ENCODE data around the gene EXD2.

EXD2 gene

DNA sequence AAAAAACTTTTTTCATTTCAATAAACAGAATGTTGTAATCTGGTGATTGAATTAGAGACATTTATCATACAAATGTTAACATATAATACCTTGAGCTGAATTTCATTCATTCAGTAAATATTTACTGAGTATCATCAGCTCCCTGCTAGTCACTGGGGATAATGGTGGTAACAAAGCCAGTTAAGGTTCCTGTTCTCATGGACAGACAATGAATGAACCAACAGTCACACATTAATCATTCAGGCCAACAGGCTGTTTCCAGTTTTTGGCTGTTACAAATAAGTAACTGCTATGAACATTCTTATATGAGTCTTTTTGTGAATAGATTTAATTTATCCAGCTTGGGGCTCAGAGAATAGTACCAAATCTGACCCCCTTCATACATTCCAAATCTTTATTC is 13.5 kb downstream of the EXD2 start:
- no peak for TF ChIP-seq SPI1 (IDR thresholded peaks at IDR 0.05; ENCODE audit: borderline replicate concordance, low read depth)
- TF ChIP-seq, protein P1, sequence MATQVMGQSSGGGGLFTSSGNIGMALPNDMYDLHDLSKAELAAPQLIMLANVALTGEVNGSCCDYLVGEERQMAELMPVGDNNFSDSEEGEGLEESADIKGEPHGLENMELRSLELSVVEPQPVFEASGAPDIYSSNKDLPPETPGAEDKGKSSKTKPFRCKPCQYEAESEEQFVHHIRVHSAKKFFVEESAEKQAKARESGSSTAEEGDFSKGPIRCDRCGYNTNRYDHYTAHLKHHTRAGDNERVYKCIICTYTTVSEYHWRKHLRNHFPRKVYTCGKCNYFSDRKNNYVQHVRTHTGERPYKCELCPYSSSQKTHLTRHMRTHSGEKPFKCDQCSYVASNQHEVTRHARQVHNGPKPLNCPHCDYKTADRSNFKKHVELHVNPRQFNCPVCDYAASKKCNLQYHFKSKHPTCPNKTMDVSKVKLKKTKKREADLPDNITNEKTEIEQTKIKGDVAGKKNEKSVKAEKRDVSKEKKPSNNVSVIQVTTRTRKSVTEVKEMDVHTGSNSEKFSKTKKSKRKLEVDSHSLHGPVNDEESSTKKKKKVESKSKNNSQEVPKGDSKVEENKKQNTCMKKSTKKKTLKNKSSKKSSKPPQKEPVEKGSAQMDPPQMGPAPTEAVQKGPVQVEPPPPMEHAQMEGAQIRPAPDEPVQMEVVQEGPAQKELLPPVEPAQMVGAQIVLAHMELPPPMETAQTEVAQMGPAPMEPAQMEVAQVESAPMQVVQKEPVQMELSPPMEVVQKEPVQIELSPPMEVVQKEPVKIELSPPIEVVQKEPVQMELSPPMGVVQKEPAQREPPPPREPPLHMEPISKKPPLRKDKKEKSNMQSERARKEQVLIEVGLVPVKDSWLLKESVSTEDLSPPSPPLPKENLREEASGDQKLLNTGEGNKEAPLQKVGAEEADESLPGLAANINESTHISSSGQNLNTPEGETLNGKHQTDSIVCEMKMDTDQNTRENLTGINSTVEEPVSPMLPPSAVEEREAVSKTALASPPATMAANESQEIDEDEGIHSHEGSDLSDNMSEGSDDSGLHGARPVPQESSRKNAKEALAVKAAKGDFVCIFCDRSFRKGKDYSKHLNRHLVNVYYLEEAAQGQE (IDR thresholded peaks at IDR 0.05; ENCODE audit: insufficient replicate concordance, low read depth) = no peak
- TF ChIP-seq GABPA (IDR thresholded peaks at IDR 0.05; ENCODE audit: low read depth) = no peak
- TF ChIP-seq, protein P2, sequence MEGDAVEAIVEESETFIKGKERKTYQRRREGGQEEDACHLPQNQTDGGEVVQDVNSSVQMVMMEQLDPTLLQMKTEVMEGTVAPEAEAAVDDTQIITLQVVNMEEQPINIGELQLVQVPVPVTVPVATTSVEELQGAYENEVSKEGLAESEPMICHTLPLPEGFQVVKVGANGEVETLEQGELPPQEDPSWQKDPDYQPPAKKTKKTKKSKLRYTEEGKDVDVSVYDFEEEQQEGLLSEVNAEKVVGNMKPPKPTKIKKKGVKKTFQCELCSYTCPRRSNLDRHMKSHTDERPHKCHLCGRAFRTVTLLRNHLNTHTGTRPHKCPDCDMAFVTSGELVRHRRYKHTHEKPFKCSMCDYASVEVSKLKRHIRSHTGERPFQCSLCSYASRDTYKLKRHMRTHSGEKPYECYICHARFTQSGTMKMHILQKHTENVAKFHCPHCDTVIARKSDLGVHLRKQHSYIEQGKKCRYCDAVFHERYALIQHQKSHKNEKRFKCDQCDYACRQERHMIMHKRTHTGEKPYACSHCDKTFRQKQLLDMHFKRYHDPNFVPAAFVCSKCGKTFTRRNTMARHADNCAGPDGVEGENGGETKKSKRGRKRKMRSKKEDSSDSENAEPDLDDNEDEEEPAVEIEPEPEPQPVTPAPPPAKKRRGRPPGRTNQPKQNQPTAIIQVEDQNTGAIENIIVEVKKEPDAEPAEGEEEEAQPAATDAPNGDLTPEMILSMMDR (IDR thresholded peaks at IDR 0.05; ENCODE audit: insufficient read depth, low read length) = no peak
- TF ChIP-seq POLR2AphosphoS5 (IDR thresholded peaks at IDR 0.05; ENCODE audit: low read depth) = no peak
- Histone ChIP-seq H3K4me3 (replicated peaks; ENCODE audit: insufficient read depth, low read length) (no peak overlapping the region), H3K27ac (replicated peaks) (no peak overlapping the region), H3K27me3 (ENCODE audit: insufficient read depth, poor library complexity, severe bottlenecking) (no peaks in the 10 kb centered on the region)
- DNase-seq (ENCODE audit: low read depth in 1 of 2, low spot score in 1 of 2) = no peak

DNA sequence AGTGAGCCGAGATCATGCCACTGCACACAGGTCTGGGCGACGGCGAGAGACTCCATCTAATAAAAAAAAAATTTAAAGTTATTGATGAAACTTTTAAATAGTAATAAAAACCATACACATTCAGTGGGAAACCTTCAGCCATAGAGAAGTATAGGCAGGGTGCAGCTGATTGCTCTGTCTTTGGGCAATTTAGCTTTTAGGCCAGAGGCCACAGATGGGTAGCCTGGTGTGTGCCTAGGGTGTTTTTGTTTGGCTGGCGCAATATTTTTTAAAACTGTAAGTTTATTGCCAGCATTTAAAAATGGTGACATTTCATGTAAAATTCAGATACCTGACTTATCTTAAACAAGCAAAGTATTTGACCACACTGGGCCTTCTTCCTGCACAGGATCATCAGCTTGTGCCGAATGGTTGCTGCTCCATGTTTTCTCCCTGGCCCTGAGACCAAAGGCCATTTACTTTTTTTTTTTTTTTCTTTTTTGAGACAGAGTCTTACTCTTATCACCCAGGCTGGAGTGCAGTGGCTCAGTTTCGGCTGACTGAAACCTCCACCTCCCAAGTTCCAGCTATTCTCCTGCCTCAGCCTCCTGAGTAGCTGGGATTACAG is 16.2 kb downstream of the EXD2 start:
- no peak for DNase-seq (ENCODE audit: low read depth in 1 of 2, low spot score in 1 of 2)
- H3K27ac ChIP-seq (replicated peaks) = no peak overlapping the region
- H3K4me3 ChIP-seq (replicated peaks; ENCODE audit: insufficient read depth, low read length) = no peak overlapping the region
- TF ChIP-seq, protein P1 (IDR thresholded peaks at IDR 0.05; ENCODE audit: insufficient replicate concordance, low read depth) = no peak
- no peak for TF ChIP-seq POLR2AphosphoS5 (IDR thresholded peaks at IDR 0.05; ENCODE audit: low read depth)
- TF ChIP-seq SPI1 (IDR thresholded peaks at IDR 0.05; ENCODE audit: borderline replicate concordance, low read depth) = no peak
- TF ChIP-seq, protein P2 (IDR thresholded peaks at IDR 0.05; ENCODE audit: insufficient read depth, low read length) = no peak
- TF ChIP-seq GABPA (IDR thresholded peaks at IDR 0.05; ENCODE audit: low read depth) = no peak
- no peaks in the 10 kb centered on the region for H3K27me3 ChIP-seq (ENCODE audit: insufficient read depth, poor library complexity, severe bottlenecking)

DNA sequence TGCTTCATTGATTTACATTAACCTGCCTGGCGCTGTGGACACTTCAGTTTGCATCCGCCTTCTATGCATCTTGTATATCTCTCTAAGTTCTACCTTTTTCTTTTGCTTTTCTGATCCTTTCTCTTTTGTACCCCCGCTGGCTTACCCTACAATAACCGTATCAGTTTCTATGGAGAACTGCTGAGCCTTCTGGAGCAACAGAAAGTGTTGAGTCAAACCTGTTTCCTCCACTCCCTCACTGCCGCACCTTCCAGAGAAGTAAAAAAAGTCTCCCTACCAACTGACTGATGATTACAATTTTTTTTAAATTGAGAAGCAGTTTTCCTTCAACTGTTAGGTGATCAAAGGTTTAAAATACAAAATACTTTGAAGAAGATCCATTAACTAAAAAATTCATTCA is 17.4 kb downstream of the EXD2 start:
- no peak overlapping the region for H3K27ac ChIP-seq (replicated peaks)
- TF ChIP-seq SPI1 (IDR thresholded peaks at IDR 0.05; ENCODE audit: borderline replicate concordance, low read depth) = no peak
- no peak for TF ChIP-seq GABPA (IDR thresholded peaks at IDR 0.05; ENCODE audit: low read depth)
- TF ChIP-seq, protein P1 (IDR thresholded peaks at IDR 0.05; ENCODE audit: insufficient replicate concordance, low read depth) = no peak
- no peak for TF ChIP-seq POLR2AphosphoS5 (IDR thresholded peaks at IDR 0.05; ENCODE audit: low read depth)
- TF ChIP-seq, protein P2 (IDR thresholded peaks at IDR 0.05; ENCODE audit: insufficient read depth, low read length) = no peak
- no peak for DNase-seq (ENCODE audit: low read depth in 1 of 2, low spot score in 1 of 2)
- H3K27me3 ChIP-seq (ENCODE audit: insufficient read depth, poor library complexity, severe bottlenecking) = no peaks in the 10 kb centered on the region
- no peak overlapping the region for H3K4me3 ChIP-seq (replicated peaks; ENCODE audit: insufficient read depth, low read length)
